Measurements from ENCODE around the gene TERT.

DNA sequence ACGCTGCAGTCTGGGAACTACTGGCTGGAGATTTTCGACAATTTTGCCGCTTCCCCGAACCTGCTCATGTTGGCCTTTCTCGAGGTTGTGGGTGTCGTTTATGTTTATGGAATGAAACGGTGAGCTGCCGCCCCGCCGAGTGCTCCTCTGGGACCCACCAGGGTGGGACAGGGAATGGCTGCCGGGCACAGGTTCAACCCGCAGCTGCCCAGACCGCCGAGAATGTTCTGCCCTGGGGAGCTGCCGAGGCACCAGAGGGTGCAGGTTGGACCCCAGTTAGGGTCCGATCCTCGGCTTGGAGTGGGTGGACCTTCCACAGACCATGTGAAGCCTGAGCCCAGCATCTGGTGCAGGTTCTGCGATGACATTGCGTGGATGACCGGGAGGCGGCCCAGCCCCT, 50.6 kb downstream of the TERT start:
- TF ChIP-seq ZNF484 (CRISPR knock-in tag; IDR thresholded peaks at IDR 0.05; ENCODE audit: borderline replicate concordance, low read depth) (no peak), NFIB (CRISPR knock-in tag; IDR thresholded peaks at IDR 0.05; ENCODE audit: borderline replicate concordance) (no peak), TAF1 (CRISPR knock-in tag; IDR thresholded peaks at IDR 0.05) (no peak), ZNF12 (CRISPR knock-in tag; IDR thresholded peaks at IDR 0.05) (no peak), EZH2 (conservative IDR thresholded peaks at IDR 0.05; ENCODE audit: low read depth, low read length) (no peak), EP300 (IDR thresholded peaks at IDR 0.05; ENCODE audit: low read depth in 2 of 2, low read length in 2 of 2) (no peak), EP300 (CRISPR knock-in tag; IDR thresholded peaks at IDR 0.05; ENCODE audit: borderline replicate concordance) (no peak), JUNB (CRISPR knock-in tag; IDR thresholded peaks at IDR 0.05; ENCODE audit: borderline replicate concordance) (no peak), SOX6 (IDR thresholded peaks at IDR 0.05) (no peak), SOX6 (CRISPR knock-in tag; IDR thresholded peaks at IDR 0.05) (no peak)
- TF ChIP-seq, protein P1, sequence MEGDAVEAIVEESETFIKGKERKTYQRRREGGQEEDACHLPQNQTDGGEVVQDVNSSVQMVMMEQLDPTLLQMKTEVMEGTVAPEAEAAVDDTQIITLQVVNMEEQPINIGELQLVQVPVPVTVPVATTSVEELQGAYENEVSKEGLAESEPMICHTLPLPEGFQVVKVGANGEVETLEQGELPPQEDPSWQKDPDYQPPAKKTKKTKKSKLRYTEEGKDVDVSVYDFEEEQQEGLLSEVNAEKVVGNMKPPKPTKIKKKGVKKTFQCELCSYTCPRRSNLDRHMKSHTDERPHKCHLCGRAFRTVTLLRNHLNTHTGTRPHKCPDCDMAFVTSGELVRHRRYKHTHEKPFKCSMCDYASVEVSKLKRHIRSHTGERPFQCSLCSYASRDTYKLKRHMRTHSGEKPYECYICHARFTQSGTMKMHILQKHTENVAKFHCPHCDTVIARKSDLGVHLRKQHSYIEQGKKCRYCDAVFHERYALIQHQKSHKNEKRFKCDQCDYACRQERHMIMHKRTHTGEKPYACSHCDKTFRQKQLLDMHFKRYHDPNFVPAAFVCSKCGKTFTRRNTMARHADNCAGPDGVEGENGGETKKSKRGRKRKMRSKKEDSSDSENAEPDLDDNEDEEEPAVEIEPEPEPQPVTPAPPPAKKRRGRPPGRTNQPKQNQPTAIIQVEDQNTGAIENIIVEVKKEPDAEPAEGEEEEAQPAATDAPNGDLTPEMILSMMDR (CRISPR knock-in tag; IDR thresholded peaks at IDR 0.05), result no peak

Data from HepG2 (cell line).